ENCODE results near the gene IL22RA1.

Gene IL22RA1

DNA sequence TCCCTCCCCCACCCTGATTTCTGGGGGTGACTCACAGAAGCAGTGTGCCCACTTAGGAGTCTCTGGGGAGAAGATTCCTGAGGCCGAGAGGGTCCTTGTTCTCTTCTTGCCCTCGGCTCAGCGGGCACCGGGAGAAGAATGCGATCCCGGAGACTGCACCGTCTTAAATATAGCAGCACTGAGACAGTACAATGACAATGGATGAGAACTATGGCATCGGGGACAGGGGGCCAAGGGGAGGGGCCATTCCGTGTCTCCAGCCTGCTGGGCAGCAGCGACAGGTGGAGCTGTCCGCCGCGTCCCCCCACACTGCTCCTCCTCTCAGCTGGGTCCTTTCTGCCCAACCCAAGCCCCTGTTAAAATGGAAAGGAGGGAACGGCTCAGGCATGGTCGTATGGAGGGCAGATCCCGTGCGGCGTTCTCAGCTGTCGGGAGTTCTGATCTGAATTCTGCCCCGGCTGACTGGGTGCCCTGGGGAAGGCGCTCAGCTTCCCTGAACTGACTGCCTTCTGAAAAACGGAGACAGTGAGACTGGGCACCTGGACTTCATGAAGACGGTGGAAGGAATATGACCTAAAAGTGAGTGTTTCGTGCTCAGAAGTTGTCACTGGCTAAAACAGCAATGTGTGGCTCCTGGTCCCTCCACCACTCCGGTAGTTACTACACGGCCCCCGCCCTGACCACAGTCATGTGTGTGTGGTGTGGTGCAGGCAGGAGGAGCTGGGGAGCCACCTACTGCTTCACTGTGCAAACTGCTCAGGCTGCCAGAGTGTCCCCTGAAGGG is 30.8 kb downstream of the IL22RA1 start, which contains the start of gene MYOM3:
Gene MYOM3, minus strand, starts transcription at position 140 of the 784 bp plus-strand sequence. CDS start 3,499 bp downstream, outside the sequence.
- FAIRE-seq: no peak

DNA sequence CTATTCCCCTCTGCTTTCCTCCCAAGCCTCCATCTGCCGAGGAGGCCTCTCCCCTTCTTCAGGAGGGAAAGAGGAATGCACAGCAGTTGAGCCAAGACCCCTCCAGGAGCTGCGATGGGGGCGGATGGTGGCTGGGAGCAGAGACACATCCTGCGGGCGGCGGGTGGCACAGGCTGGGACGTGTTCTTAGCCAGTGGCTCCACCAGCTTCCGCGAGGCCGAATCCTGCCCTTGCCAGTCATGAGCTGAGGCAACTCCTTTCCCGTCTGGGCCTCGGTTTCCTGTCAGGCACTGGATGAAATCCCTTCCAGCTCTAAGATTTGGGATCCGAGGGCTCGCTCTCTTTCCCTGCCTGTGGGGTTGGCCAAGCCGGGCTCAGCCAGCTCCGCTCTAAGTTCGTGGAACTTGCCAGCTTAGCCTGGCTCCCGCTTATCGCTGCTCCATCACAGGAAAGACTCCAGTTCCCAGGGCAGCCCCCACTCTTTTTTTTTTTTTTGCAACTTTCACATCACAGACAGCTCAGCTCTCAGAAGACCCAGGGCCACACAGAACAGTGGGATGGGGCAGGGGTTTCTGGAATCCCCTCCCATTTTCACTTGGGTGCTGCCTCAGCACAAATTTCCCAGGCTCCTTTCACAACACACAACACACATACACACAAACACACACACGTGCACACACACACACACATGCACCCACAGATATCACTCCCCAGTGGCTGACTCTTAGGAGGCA is 31.5 kb downstream of the IL22RA1 start:
- no peak for FAIRE-seq

DNA sequence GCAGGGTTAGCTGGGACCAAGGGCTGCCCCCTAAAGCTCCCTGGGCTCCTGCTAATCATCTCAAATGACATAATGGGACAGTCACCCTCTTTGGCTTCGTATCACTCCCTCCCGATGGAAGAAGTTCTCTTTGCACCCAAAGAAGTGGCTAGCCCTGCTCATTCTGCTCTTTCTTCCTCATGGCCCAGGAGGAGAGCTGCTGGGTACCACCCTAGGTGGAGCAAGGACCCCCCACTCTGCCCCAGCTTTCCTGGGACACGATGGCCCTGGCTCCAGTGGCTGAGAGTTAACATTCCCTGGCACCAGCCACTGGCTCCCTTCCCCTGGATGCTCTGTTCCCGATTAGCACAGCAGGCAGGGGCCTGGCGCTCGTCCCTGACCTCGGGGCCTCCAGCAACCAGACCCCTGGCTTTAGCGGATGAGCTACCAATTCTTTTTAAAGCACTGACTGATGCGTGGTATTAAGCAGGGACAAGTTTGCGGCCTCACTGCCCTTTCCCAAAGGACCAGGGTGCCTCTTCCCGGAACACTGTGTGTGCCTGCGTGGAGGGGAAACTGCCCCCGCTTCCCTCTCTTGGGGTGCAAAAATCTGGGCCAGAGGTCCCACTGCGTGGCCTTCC is 32.2 kb downstream of the IL22RA1 start:
- FAIRE-seq: no peak

DNA sequence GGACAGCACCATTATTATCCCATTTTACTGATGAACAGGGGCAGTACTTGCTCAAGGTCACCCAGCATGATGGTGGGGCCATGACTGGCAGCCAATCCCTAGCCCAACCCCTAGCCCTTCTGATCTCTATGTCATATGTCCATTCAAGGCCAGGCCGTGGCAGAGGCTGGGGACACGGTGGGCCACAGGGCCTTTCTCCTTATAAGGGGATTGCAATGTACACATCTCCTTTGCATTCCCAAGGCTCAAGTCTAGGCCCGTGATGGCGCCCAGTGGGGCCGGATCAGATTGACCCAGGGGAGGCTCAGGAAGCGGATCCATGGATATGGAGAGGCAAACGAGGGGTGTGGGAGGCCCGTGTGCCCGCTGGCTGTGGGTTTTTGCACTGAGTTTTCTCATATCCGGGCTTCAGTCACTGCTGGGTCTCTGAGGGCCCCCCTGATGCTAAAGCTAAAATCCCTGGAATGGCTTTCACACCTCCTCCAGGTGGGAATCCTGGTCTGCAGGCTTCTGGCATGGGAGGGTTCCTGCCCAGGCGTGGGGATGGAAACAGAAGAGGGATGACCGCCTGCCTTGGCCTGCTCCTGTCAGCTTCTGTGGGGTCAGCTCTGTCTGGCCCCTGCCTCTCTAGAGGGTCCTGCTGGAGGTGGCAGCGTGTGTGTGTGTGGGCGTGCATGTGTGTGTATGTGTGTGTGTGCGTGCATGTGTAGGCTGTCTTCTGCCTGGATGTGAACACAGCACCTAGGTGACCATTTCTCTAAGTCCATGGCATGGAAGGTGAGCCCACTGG is 33.1 kb downstream of the IL22RA1 start:
- no peak for FAIRE-seq

DNA sequence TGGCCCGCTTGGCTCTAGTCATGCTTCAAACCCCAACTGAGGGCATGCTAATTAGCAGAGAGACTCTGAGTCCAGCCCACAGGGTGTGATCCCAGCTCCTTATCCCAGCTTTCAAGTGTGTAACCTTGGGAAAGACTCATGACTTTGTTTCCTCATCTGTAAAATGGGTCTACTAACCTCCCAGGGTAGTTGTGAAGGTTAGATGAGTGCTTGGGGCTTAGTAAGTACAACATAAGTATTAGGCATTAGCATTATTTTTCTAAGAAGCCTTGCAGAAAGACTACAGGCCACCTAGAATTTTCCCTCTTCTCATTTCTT is 33.8 kb downstream of the IL22RA1 start:
- no peak for FAIRE-seq

DNA sequence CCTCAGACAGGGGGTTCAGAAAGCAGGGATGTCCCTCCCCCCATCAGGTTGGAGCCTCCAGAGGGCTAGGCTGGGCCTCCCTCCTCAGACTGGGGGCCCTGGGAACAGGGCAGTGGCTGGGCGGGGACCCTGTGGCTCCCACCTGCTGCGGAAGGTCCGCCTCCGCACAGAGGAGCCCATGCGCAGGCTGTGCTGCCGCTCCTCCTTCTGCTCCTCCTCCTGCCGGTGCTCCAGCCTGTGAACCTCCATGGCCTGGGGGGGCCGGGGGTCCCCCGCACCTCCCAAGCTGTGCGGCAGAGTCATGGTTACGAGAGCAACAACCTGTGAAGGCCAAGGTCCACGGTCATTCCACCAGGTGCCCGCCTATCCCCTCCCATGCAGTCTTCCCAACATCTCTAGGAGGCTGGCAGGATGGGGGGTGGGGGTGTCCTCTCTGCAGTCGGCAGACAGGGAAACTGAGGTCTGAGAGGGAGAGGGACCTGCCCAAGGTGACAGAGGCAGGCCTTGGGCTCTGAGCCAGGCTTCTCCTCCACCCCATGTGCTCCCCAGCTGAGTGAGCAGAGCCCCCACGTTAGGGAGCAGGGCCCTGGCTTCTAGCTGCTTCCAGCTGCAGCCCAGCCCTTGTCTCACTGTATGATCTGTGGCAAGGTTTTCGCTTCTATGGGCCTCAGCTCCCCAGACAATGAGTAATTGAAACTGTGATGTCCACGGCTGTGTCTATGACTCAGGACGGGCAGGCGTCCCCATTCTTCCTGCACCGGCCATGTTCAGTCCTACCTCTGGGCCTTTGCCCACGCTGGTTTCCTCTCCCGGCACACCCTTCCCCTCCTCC is 34.4 kb downstream of the IL22RA1 start:
- FAIRE-seq: no peak

DNA sequence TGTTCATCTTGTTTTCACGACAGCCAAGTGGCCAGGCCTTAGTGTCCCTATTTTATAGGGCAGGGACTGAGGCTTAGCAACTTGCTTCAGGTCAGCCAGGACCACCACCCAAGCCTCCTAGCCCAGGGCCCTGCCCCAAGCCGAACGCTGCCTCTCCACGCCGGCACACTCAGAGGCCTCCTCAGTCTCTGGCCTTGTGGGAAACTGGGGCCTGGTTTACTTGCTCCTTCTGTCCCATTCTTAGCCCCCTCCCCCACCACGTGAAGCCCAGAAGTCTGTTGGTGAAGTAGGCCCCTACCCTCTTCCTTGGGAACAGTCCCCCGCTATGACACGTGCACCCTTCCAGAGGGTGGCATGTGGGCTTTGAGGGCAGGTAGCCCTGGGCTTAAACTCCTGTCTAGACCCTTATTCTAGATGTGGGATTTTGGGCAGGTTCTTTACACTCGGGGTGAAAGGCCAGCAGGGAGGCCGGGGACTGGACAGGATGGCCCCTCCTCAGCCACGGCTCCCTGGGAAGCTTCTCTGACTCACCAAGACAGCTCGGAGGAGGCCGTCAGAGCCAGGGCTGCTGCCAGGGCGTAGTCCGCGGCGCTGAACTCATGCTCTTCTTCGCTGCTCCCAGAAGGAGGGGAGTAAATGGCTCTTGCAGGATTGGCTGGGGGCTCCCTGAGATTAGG is 35.3 kb downstream of the IL22RA1 start:
- no peak for FAIRE-seq

DNA sequence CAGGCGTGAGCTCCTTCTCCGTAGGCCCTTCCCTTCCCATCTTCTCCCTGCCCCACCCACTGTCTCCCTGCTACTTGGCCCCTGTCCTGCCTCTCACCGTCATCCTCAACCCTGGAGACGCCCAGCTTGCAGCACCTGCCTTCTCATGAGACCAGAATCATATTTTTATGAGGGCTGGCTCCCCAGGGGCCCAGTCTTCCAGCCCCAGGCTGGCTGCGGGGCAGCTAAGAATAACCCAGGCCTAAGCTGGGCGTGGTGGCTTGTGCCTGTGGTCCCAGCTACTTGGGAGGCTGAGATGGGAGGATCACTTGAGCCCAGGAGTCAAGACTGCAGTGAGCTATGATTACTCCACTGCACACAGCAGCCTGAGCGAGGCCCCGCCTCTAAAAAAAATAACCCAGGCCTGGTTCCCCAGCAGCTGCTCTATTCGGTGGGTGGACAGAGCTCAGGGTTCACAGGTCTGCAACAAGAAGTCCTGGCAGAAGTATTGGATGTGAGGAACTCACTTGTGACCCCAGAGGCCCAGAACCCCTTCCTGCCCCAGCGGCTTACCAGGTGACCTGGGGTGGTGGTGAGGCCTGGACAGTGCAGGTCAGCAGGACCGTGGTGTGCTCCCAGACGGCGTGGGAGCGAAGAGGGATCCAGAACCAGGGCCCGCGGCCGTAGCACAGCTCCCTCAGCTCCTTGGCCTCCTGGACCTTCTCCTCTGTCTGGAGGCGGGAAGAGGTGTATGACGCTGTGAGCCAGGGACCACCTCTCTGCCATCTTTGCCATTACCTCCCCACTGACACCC is 37.4 kb downstream of the IL22RA1 start:
- FAIRE-seq: no peak

DNA sequence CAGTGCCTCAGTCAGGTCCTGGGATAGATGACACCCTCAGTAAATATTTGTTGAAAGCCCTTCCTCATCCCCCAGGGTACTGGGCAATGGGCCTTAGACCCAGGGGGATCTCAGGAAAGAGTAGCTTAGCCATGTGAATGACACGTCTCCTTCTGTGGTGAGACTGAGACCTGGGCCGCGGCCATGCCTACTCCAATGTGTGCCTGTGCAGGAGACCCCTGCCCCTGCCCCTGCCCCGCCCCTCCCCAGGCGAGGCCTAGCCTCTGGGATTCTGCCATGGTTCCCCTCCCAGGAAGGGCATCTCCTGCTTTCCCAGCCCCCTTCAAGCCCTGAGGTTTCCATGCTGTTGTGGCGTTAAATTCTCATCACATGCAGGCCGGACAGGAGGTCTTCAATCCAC is 38.1 kb downstream of the IL22RA1 start:
- FAIRE-seq: no peak

DNA sequence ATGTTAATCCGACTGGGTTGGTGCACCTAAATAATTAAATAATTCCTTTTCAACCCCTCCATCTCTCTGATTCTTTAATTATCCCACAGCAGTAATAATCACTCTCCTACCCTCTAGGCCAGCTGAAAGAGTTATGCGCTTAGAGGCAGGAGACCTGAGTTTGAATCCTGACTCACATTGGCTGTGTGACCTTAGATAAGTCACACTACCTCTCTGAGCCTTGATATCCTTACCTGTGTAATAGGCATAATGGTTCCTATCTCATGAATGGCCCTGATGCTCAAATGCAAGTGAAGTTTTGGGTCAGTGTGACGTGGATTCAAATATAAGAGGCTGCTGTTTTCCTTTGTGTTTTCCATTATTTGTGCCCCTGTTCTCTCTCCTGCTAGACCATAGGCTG is 39.1 kb downstream of the IL22RA1 start:
- FAIRE-seq: no peak

DNA sequence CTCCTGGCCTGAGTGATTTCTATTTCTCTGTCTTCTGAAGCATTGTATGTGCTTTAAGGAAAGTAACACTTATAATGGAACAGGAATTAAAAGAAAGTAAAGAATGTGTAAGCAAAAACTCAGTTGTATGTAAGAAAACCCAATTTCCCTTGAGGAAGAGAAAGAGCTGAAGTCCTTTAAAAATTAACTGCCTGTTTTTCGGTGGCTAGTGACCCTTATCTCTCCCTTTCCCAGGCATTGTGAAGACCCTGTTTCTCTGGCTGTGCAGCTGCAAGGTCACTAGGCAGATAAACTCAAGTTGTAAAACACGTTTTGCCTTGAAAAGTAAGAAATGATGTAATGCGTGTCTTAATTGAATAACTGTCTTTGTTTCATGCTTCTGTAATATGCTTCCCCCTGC is 39.5 kb downstream of the IL22RA1 start:
- FAIRE-seq: no peak

DNA sequence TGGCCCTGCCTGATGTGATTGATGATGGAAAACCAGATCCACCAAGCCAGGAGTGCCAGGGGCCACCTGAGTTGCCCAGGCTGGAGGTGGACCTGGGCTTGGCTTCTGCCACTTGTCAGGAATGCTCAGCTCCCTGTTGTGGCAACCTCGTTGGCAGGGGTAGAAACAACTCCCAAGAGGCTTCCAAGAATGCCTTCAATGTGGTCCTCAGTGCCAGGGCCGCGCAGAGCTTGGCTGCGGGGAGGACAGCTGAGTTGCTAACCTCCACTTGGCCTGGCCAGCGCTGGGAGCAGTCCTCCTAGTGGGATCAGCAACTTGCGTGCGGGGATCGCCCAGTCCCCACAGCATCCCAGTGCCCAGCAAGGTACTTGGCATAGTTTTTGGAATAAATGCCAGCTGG is 40.0 kb downstream of the IL22RA1 start:
- no peak for FAIRE-seq

DNA sequence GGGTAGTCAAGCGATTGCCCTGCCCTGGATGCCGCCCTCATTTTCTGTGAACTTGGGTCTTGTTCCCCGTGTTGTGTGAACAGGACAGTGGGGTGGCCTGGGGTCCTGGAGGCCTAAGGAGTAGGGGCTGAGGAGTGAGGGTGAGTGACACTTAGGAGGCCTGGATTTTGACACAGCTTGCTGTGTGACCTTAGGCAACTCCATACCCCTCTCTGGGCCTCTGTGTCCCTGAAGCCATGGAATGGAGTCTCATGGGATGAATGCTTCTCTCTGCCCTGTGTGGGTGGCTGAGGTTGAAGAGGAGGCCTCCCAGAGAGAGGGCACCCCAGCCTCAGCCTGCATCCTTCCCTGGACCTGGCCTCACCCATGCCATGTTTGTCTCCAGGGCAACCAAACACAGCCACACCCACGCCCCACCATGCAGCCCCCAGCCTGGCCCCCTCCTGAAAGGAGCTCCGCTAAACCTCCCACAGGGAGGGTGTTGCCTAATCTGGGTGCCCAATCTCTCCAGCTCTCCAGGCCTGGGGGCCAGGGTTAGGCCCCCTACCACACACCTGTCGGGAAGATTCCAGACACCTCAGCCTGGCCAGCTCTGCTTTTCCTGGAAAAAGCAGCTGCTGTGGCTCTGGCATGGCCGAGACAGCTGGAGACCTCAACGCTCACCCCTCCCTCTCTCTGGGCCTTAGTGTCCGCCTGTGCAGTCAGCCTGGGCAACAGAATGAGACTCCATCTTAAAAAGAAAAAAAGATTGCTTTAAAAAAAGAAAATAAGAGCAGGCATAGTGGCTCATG is 40.9 kb downstream of the IL22RA1 start:
- FAIRE-seq: no peak

DNA sequence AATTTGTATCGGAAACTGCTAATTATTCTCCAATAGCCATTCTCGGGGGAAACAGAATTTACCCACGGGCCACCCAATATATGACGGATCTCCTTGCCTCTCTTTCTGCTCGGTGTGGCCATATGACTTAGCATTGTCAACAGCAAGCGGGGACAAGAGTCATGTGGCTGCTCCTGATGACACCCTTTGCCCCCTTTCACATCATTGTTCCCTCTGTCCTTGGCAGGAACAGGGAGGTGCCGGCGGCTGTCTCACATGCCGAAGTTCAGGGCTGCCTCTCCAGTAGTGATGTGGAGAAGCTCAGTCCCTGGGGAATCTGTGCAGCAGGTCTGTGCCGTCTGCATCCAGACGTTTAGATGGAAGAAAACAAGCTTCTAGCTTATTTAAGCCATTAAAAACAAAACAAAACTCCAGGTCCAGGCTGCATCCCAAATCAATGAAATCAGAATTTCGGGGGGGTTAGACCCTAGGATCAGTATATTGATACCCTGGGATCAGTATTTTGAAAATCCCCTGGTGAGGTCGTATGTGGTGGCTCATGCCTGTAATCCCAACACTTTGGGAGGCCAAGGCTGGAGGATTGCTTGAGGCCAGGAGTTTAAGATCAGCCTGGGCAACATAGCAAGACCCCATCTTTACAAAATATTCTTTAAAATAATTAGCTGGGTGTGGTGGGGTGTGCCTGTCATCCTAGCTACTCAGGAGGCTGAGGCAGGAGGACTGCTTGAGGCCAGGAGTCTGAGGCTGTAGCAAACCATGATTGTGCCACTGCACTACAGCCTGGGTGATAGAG is 41.8 kb downstream of the IL22RA1 start:
- FAIRE-seq: no peak

DNA sequence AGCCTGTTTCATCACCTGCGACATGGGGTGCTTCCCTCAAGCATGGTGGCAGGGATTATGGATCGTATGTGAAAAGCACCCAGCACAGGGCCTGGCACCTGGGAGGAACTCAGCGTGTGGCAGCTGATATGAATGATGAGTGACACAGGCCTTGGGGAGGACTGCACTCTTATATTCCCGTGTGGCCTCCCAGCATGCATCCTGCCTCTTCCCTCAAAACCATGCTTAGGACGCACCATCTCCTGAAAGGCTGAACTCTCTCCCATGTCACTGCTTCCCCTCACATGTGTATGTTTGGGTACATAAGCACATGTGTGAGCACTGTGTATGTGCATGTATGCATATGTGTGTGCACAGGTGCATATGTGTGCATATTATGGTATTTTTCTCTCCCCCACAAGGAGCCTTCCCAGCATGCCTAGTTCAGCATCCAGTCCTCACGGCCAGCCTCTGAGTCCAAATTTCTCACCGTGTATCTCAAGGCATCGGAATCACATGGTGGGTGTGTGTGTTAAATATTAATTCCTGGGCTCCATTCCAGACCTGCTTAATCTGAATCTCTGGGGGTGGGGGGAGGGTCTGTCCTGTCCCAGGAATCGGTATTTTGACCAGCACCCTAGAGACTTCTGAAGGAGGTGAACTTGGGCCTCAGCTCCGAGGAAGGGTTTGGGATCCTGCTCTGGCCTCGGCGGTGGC is 43.8 kb downstream of the IL22RA1 start:
- no peak for FAIRE-seq

DNA sequence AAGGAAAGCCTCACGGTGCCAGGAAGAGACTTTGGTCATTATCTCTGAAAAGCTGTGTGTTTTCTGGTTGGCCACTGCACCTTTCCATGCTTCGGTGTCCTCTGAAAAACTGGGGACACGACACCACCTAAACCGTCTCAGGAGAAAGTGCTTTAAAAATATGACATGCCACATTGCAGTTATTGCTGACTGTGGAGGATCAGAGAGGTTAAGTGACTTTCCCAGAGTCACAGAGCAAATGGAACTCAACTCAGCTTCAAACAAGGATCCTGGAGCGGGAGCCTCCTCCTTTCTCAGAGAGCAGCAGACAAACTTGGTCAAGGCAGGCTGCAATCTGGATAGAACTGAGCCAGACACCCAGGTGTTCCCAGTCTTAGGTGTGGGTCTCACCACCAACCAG is 44.8 kb downstream of the IL22RA1 start:
- no peak for FAIRE-seq

DNA sequence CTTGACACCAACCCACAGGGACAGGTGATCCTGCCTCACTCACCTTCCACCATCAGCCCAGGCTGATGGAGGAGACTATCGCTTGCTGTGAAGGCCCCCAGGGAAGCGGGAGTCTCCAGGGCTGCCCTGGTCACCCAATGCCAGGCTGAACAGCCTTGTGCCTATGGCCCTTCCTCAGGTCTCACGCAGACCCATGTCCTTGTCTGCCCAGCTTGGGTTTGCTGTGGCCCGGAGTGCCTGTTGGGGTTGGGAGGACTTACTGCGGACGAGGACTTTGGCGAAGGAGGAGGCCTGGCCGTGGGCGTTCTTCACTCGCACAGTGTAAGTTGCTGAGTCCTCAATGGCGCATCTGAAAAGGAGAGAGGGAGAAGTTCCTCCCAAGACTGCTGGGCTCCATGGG is 45.3 kb downstream of the IL22RA1 start:
- FAIRE-seq: no peak

DNA sequence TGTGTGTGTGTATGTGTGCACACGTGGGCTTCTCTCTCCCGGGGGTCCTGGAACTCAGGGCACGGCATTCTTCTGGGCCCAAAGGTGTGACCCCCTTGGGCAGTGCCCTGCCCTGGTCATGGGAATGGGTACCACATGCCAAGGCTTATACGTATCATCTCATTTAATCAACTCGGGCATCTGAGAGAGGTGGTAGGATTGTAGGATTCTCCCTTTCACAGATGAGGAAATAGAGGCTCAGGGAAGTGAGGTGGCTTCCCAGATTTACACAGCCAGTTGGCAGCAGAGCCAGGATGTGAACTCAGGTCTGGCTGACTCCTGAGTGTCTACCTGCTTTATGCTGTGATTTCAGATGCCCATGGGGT is 46.2 kb downstream of the IL22RA1 start:
- no peak for FAIRE-seq

Measured in islet of Langerhans (tissue), 1 donor.